IMR-90 (cell line): ENCODE measurements around the gene ABCA5. TPM values are rescaled to one million over a fixed set of nuclear protein-coding genes. Genes with fewer than 3 reads are reported as not detected.

ENCODE experiments used
- ATAC-seq: fragments of 200-7000 bp; cut with Tn5 transposase; 2 replicates; pipeline ENCODE4 v1.9.1; 2020; ENCODE audit warnings: low read depth, mild to moderate bottlenecking, moderate library complexity
- BruUV-seq: library from RNA; stranded (reverse); fragments of 400-500 nt; replicated peaks from 2 replicates; lab custom pipeline; 2021; lab: Mats Ljungman, UMichigan
- CTCF ChIA-PET: fragments of 300-600 bp; formaldehyde crosslinking; extraction: SDS; loops from one replicate; lab custom pipeline; 2021; ENCODE audit warnings: antibody characterized with exemption; lab: Yijun Ruan, JAX
- POLR2A ChIA-PET: fragments of 300-600 bp; sonication (Branson Sonifier 250); formaldehyde crosslinking; loops from one replicate; lab custom pipeline; 2022; ENCODE audit warnings: antibody characterized with exemption; ENCODE audit not compliant: unreplicated experiment; lab: Charles Lee
- DNase-seq: peaks from one replicate; pipeline ENCODE4 v3.0.0; 2013
- H2AFZ ChIP-seq: replicated peaks from 2 replicates; pipeline ENCODE3; 2013; ENCODE audit warnings: low read length, mild to moderate bottlenecking; ENCODE audit not compliant: poor library complexity
- H2AK5ac ChIP-seq: 2 replicates; pipeline ENCODE4 v1.6.1; 2013; ENCODE audit warnings: low read depth, low read length, inconsistent platforms
- H2AK9ac ChIP-seq: replicated peaks from 2 replicates; pipeline ENCODE3; 2013; ENCODE audit warnings: mild to moderate bottlenecking, low read depth, low read length, moderate library complexity; ENCODE audit not compliant: poor library complexity
- H2BK120ac ChIP-seq: 2 replicates; pipeline ENCODE4 v1.6.1; 2013; ENCODE audit warnings: low read depth, low read length, inconsistent platforms
- H2BK15ac ChIP-seq: 3 replicates; pipeline ENCODE4 v1.6.1; 2013; ENCODE audit warnings: low read depth, low read length, inconsistent platforms
- H2BK20ac ChIP-seq: 2 replicates; pipeline ENCODE4 v1.6.1; 2013; ENCODE audit warnings: low read depth, mild to moderate bottlenecking, inconsistent platforms, low read length, moderate library complexity
- H2BK5ac ChIP-seq: 2 replicates; pipeline ENCODE4 v1.6.1; 2013; ENCODE audit warnings: mild to moderate bottlenecking, low read depth, low read length, inconsistent platforms; ENCODE audit not compliant: poor library complexity, severe bottlenecking
- H3K14ac ChIP-seq: replicated peaks from 2 replicates; pipeline ENCODE4 v1.6.1; 2013; ENCODE audit warnings: low read depth, low read length, inconsistent platforms
- H3K18ac ChIP-seq: 2 replicates; pipeline ENCODE4 v1.6.1; 2013; ENCODE audit warnings: low read depth, low read length, control low read depth
- H3K23ac ChIP-seq: 2 replicates; pipeline ENCODE4 v1.6.1; 2013; ENCODE audit warnings: low read depth, low read length, inconsistent platforms
- H3K27ac ChIP-seq: 2 replicates; pipeline ENCODE4 v1.5.1; 2013; ENCODE audit warnings: mild to moderate bottlenecking, control low read depth, low read length; ENCODE audit not compliant: insufficient read depth
- H3K27me3 ChIP-seq: 2 replicates; pipeline ENCODE4 v1.6.1; 2013; ENCODE audit warnings: low read length; ENCODE audit not compliant: control insufficient read depth, insufficient read depth
- H3K36me3 ChIP-seq: 2 replicates; pipeline ENCODE4 v1.6.1; 2013; ENCODE audit warnings: low read length, mixed read lengths; ENCODE audit not compliant: control insufficient read depth, insufficient read depth
- H3K4ac ChIP-seq: 2 replicates; pipeline ENCODE4 v1.6.1; 2013; ENCODE audit warnings: low read depth, low read length, inconsistent platforms
- H3K4me1 ChIP-seq: 2 replicates; pipeline ENCODE4 v1.6.1; 2013; ENCODE audit warnings: low read length, mixed read lengths; ENCODE audit not compliant: control insufficient read depth, insufficient read depth
- H3K4me2 ChIP-seq: 2 replicates; pipeline ENCODE4 v1.6.1; 2013; ENCODE audit warnings: low read depth, mild to moderate bottlenecking, control low read depth, low read length, moderate library complexity
- H3K4me3 ChIP-seq: 2 replicates; pipeline ENCODE4 v1.5.1; 2013; ENCODE audit warnings: low read depth, mild to moderate bottlenecking, control low read depth, low read length, moderate library complexity; ENCODE audit not compliant: insufficient read depth
- H3K56ac ChIP-seq: 2 replicates; pipeline ENCODE4 v1.6.1; 2013; ENCODE audit warnings: low read length, inconsistent platforms; ENCODE audit not compliant: insufficient read depth; ENCODE audit errors: extremely low read depth
- H3K79me1 ChIP-seq, 2 experiments: 2 replicates each; pipeline ENCODE4 v1.6.1; 2013; ENCODE audit warnings: low read length in 2 of 2, inconsistent platforms in 1 of 2, low read depth in 1 of 2
- H3K9ac ChIP-seq: 2 replicates; pipeline ENCODE4 v1.6.1; 2013; ENCODE audit warnings: low read depth, low read length, control low read depth
- H3K9me1 ChIP-seq: 2 replicates; pipeline ENCODE4 v1.6.1; 2013; ENCODE audit warnings: low read length, inconsistent platforms; ENCODE audit not compliant: insufficient read depth
- H3K9me3 ChIP-seq: 2 replicates; pipeline ENCODE4 v1.6.1; 2013; ENCODE audit warnings: low read length; ENCODE audit not compliant: control insufficient read depth, insufficient read depth
- H4K20me1 ChIP-seq: 2 replicates; pipeline ENCODE4 v1.6.1; 2013; ENCODE audit warnings: low read length, inconsistent platforms; ENCODE audit not compliant: insufficient read depth
- H4K5ac ChIP-seq: 2 replicates; pipeline ENCODE4 v1.6.1; 2013; ENCODE audit warnings: mild to moderate bottlenecking, low read depth, low read length, control low read depth
- H4K8ac ChIP-seq, 2 experiments: 2 replicates each; pipeline ENCODE4 v1.6.1; 2013; ENCODE audit warnings: low read depth in 2 of 2, low read length in 2 of 2, control low read depth in 1 of 2, inconsistent platforms in 1 of 2
- H4K91ac ChIP-seq: 2 replicates; pipeline ENCODE4 v1.6.1; 2013; ENCODE audit warnings: low read depth, low read length, inconsistent platforms; ENCODE audit not compliant: insufficient read depth
- BHLHE40 ChIP-seq: fragments of 150-350 bp; IDR thresholded peaks from 2 replicates; pipeline ENCODE4 v1.6.1; 2016; ENCODE audit warnings: mild to moderate bottlenecking, low read depth, low read length
- ELK1 ChIP-seq: fragments of 150-350 bp; IDR thresholded peaks from 2 replicates; pipeline ENCODE4 v1.6.1; 2016; ENCODE audit warnings: low read depth, mild to moderate bottlenecking, low read length, moderate library complexity, borderline replicate concordance
- RCOR1 ChIP-seq: IDR thresholded peaks from 2 replicates; pipeline ENCODE4 v1.6.1; 2012; ENCODE audit warnings: mild to moderate bottlenecking, low read length, improper control_type of control experiment; ENCODE audit not compliant: insufficient replicate concordance
- WGBS, 2 experiments: methylation state at CpG; one replicate each; pipeline versions ENCODE4 v1.1.5 to v1.1.7; 2013; ENCODE audit warnings: missing lambda C conversion rate in 2 of 2; ENCODE audit not compliant: insufficient read length in 1 of 2; ENCODE audit errors: extremely low coverage in 2 of 2; 5-methylcytosine and 5-hydroxymethylcytosine counted together
- dilution Hi-C: fragments of 300-500 bp; cut with HindIII; formaldehyde crosslinking; loops from one replicate; pipeline ENCODE4 v1.14.3; 2018; ENCODE audit warnings: low sequenced_read_pairs; ENCODE audit not compliant: unreplicated experiment
- in situ Hi-C: fragments of 300-500 bp; cut with MboI; formaldehyde crosslinking; loops from 3 replicates; pipeline ENCODE4 v1.14.3; 2019; ENCODE audit warnings: low sequenced_read_pairs, inconsistent platforms, mixed read lengths
- intact Hi-C: fragments of 100-400 bp; cut with micrococcal nuclease; formaldehyde crosslinking; loops from 2 replicates; pipeline ENCODE4 v1.10.0; 2022
- polyA plus RNA-seq, 3 experiments: library from polyadenylated mRNA; depleted of rRNA; stranded (reverse); fragments of >200 nt; gene quantifications; 2 replicates each; pipeline ENCODE4 v1.2.3, GENCODE V29; 2012; ENCODE audit warnings: low replicate concordance in 1 of 3
- total RNA-seq: library from RNA; depleted of rRNA; stranded (reverse); fragments of >200 nt; gene quantifications from 2 replicates; pipeline ENCODE4 v1.2.3, GENCODE V29; 2012

ABCA5 gene
- total and polyA plus RNA-seq, 2 of the 4 experiments (the other 2 are of a cell fraction), result 1.3 to 2.3 TPM

GRCh38 chr17:69220098-69220497 is 106.8 kb downstream of the ABCA5 start:
- Histone ChIP-seq H4K91ac (no peak overlapping the region), H2BK15ac (no peak overlapping the region), H4K20me1 (no peaks in the 10 kb centered on the region), H3K23ac (no peak overlapping the region), H2AFZ (no peak overlapping the region), H4K8ac (no peak overlapping the region), H2AK5ac (no peak overlapping the region), H2AK9ac (no peak overlapping the region), H2BK5ac (no peak overlapping the region), H3K9me3 (no peaks in the 10 kb centered on the region), H3K18ac (no peak overlapping the region), H3K27me3 (no peaks in the 10 kb centered on the region), H3K4me2 (no peak overlapping the region), H3K4ac (no peak overlapping the region), H3K27ac (no peak overlapping the region), H3K4me3 (no peak overlapping the region), H3K14ac (no peak overlapping the region), H3K9me1 (no peaks in the 10 kb centered on the region), H2BK120ac (no peak overlapping the region), H3K79me1 (no peaks in the 10 kb centered on the region), H2BK20ac (no peak overlapping the region), H3K36me3 (no peaks in the 10 kb centered on the region), H3K56ac (no peak overlapping the region), H3K9ac (no peak overlapping the region), H3K4me1 (no peaks in the 10 kb centered on the region), H4K5ac (no peak overlapping the region)
- dilution Hi-C loops, result no loop called here
- DNase-seq (no peak), ATAC-seq (no peak)
- POLR2A ChIA-PET, result no interaction called here
- intact Hi-C loops, result loop anchor here (5.0 kb wide), 2 partner anchors 48 to 63 kb away; no protein-coding TSS in a partner anchor
- no CpG with 5 or more reads among the region's 1 CpG for WGBS, 2 experiments
- no peak for TF ChIP-seq ELK1
- TF ChIP-seq BHLHE40, result no peak
- no peak for TF ChIP-seq RCOR1
- no TSS peak for BruUV-seq
- in situ Hi-C loops, result no loop called here
- CTCF ChIA-PET, result no interaction called here
